Neuronal stem cell (in vitro differentiated cells): ENCODE results near the gene ELMO1.

Experiments
- DNase-seq: peaks from one replicate; pipeline ENCODE4 v3.0.0-alpha.2; 2013; ENCODE audit warnings: low spot score
- H2AFZ ChIP-seq: one replicate; pipeline ENCODE4 v1.6.1; 2013; ENCODE audit warnings: mild to moderate bottlenecking, low read length, inconsistent platforms
- H2AK5ac ChIP-seq: 2 replicates; pipeline ENCODE4 v1.6.1; 2013; ENCODE audit warnings: low read depth, mild to moderate bottlenecking, inconsistent platforms, low read length, moderate library complexity, mixed read lengths
- H2BK120ac ChIP-seq: 2 replicates; pipeline ENCODE4 v1.6.1; 2013; ENCODE audit warnings: low read depth, mild to moderate bottlenecking, inconsistent platforms, low read length, moderate library complexity, mixed read lengths
- H2BK12ac ChIP-seq: one replicate; pipeline ENCODE4 v1.6.1; 2013; ENCODE audit warnings: low read length, inconsistent platforms
- H2BK15ac ChIP-seq: 2 replicates; pipeline ENCODE4 v1.6.1; 2013; ENCODE audit warnings: mild to moderate bottlenecking, low read length, inconsistent platforms, mixed read lengths
- H2BK5ac ChIP-seq: one replicate; pipeline ENCODE4 v1.6.1; 2013; ENCODE audit warnings: inconsistent platforms, mild to moderate bottlenecking, low read length, moderate library complexity
- H3K14ac ChIP-seq: one replicate; pipeline ENCODE4 v1.6.1; 2013; ENCODE audit warnings: low read length, inconsistent platforms
- H3K18ac ChIP-seq: 2 replicates; pipeline ENCODE4 v1.6.1; 2013; ENCODE audit warnings: low read length, inconsistent platforms
- H3K23ac ChIP-seq: 2 replicates; pipeline ENCODE4 v1.6.1; 2013; ENCODE audit warnings: low read depth, mild to moderate bottlenecking, mixed read lengths, low read length, inconsistent platforms; ENCODE audit not compliant: poor library complexity
- H3K27ac ChIP-seq: replicated peaks from 3 replicates; pipeline ENCODE4 v1.5.1; 2013; ENCODE audit warnings: low read length, inconsistent platforms
- H3K27me3 ChIP-seq, 3 experiments: 2 replicates each; pipeline ENCODE4 v1.6.1; 2013; ENCODE audit warnings: low read length in 3 of 3, mild to moderate bottlenecking in 2 of 3, inconsistent platforms in 1 of 3, low read depth in 1 of 3, mixed read lengths in 1 of 3, moderate library complexity in 1 of 3; ENCODE audit not compliant: control insufficient read depth in 3 of 3, insufficient read depth in 3 of 3
- H3K36me3 ChIP-seq, 2 donors: replicated peaks in 1 of 2; 2 replicates each; pipeline ENCODE4 v1.6.1; 2013; ENCODE audit warnings: low read length in 2 of 2; ENCODE audit not compliant: control insufficient read depth in 2 of 2, insufficient read depth in 2 of 2
- H3K4ac ChIP-seq: 2 replicates; pipeline ENCODE4 v1.6.1; 2013; ENCODE audit warnings: inconsistent platforms, mild to moderate bottlenecking, low read length, moderate library complexity
- H3K4me1 ChIP-seq, 2 donors: 1 replicate in 1 of 2; 2 replicates in 1 of 2; pipeline ENCODE4 v1.6.1; 2013; ENCODE audit warnings: low read length in 2 of 2, low read depth in 1 of 2; ENCODE audit not compliant: control insufficient read depth in 2 of 2, insufficient read depth in 1 of 2
- H3K4me2 ChIP-seq: one replicate; pipeline ENCODE4 v1.6.1; 2013; ENCODE audit warnings: mild to moderate bottlenecking, low read length, inconsistent platforms; ENCODE audit not compliant: insufficient read depth, poor library complexity, severe bottlenecking
- H3K4me3 ChIP-seq, 2 donors: 2 replicates each; pipeline ENCODE4 v1.5.1; 2013; ENCODE audit warnings: low read length in 2 of 2, mild to moderate bottlenecking in 2 of 2, inconsistent platforms in 1 of 2, moderate library complexity in 1 of 2
- H3K79me1 ChIP-seq: one replicate; pipeline ENCODE4 v1.6.1; 2013; ENCODE audit warnings: low read depth, mild to moderate bottlenecking, inconsistent platforms, low read length, moderate library complexity
- H3K9ac ChIP-seq: one replicate; pipeline ENCODE4 v1.6.1; 2013; ENCODE audit warnings: mild to moderate bottlenecking, low read depth, low read length, inconsistent platforms; ENCODE audit not compliant: poor library complexity
- H3K9me3 ChIP-seq, 2 donors: replicated peaks in 1 of 2; 2 replicates each; pipeline versions ENCODE3 to v1.6.1; 2013; ENCODE audit warnings: low read length in 2 of 2, mild to moderate bottlenecking in 2 of 2, inconsistent platforms in 1 of 2, low read depth in 1 of 2, mixed read lengths in 1 of 2, moderate library complexity in 1 of 2; ENCODE audit not compliant: control insufficient read depth in 2 of 2, insufficient read depth in 1 of 2
- H4K8ac ChIP-seq: one replicate; pipeline ENCODE4 v1.6.1; 2013; ENCODE audit warnings: low read depth, mild to moderate bottlenecking, inconsistent platforms, low read length, moderate library complexity
- H4K91ac ChIP-seq: one replicate; pipeline ENCODE4 v1.6.1; 2013; ENCODE audit warnings: low read length, low read depth, mild to moderate bottlenecking, inconsistent platforms; ENCODE audit not compliant: poor library complexity
- WGBS, 2 donors: extraction: QIAGEN DNeasy Blood & Tissue Kit; methylation state at CpG; one replicate each; pipeline ENCODE4 v1.1.7; 2013; ENCODE audit warnings: missing lambda C conversion rate in 2 of 2, mixed read lengths in 1 of 2; ENCODE audit not compliant: insufficient read length in 2 of 2, insufficient replicate concordance in 1 of 2; ENCODE audit errors: extremely low coverage in 2 of 2; 5-methylcytosine and 5-hydroxymethylcytosine counted together

ELMO1 gene

DNA sequence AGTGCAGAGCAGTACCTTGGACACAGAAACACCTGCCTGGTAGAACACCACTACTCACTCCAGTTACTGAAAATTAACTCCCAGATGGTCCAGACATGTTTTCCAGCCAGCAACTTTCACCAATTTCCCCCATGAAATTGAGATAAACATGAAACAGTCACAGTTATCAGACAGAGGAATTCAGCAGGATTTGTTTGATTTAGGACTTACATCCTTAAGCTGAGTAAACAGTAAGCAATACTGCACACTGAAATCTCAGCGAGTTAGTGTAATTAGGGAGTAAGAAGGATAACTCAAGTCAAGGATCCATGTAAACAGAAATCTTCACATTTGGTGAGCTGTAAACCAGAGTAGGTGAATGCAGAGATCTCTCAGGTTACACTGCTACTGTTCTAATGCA is 353.5 kb downstream of the ELMO1 start:
- no peak for DNase-seq
- Histone ChIP-seq H3K27me3 (no peaks in the 10 kb centered on the region), H3K4me2 (no peak overlapping the region), H3K79me1 (no peaks in the 10 kb centered on the region), H2AFZ (no peak overlapping the region), H3K18ac (no peak overlapping the region), H2BK15ac (no peak overlapping the region), H3K4me1 (no peaks in the 10 kb centered on the region), H3K4me3 (no peak overlapping the region), H2BK12ac (no peak overlapping the region), H4K8ac (no peak overlapping the region), H2AK5ac (no peak overlapping the region), H3K23ac (no peak overlapping the region), H3K27ac (no peak overlapping the region), H3K9ac (no peak overlapping the region), H4K91ac (no peak overlapping the region), H3K4ac (no peak overlapping the region), H3K9me3 (no peaks in the 10 kb centered on the region), H2BK120ac (no peak overlapping the region), H2BK5ac (no peak overlapping the region), H3K14ac (no peak overlapping the region), H3K36me3 (no peaks in the 10 kb centered on the region)
- no CpG with 5 or more reads among the region's 1 CpG for WGBS, 2 donors

DNA sequence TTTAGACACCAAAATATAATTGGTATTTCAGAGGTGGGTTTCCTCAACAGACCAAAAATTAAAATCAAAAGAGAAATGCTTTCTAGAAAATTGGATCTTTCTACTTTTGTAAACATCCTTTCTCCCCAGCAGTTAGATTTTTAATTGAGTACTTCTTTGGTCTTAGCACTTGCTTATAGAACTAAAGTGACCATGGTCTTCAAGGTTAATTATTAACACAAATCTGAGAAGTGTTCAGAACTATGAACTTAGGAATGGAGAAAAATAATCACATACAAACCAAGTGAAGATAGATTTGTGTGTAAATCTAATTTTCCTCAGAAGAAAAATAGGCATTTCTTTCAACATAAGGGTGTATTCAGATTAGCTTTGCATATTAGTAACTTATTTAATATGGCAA is 355.4 kb downstream of the ELMO1 start:
- H3K9me3 ChIP-seq: no peaks in the 10 kb centered on the region
- DNase-seq: no peak
- no peaks in the 10 kb centered on the region for H3K79me1 ChIP-seq
- H3K14ac ChIP-seq: no peak overlapping the region
- H3K36me3 ChIP-seq: no peaks in the 10 kb centered on the region
- H2BK15ac ChIP-seq: no peak overlapping the region
- no peak overlapping the region for H2AFZ ChIP-seq
- H3K4me3 ChIP-seq: no peak overlapping the region
- H3K9ac ChIP-seq: no peak overlapping the region
- no peak overlapping the region for H2BK12ac ChIP-seq
- H3K27me3 ChIP-seq: no peaks in the 10 kb centered on the region
- H2BK5ac ChIP-seq: no peak overlapping the region
- no peak overlapping the region for H3K27ac ChIP-seq
- H3K18ac ChIP-seq: no peak overlapping the region
- H4K91ac ChIP-seq: no peak overlapping the region
- H2AK5ac ChIP-seq: no peak overlapping the region
- no peak overlapping the region for H3K23ac ChIP-seq
- H3K4me2 ChIP-seq: no peak overlapping the region
- no peak overlapping the region for H2BK120ac ChIP-seq
- H3K4me1 ChIP-seq: no peaks in the 10 kb centered on the region
- no peak overlapping the region for H4K8ac ChIP-seq
- no peak overlapping the region for H3K4ac ChIP-seq

DNA sequence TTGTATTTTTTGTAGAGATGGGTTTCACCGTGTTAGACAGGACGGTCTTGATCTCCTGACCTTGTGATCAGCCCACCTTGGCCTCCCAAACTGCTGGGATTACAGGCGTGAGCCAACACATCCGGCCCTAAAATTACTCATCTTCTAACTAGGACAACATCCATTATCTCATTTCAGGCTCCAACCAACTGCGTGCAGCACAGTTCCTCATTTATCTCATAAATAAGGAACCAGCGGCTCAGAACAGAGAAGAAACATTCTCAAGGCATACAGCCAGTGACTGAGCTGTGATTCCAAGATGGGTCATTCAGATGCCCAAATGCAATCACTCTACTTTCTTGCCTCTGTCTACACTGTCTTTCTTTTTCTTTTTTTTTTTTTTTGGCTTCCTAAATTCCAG is 356.1 kb downstream of the ELMO1 start:
- Histone ChIP-seq H2AFZ (no peak overlapping the region), H3K27me3 (no peaks in the 10 kb centered on the region), H3K27ac (no peak overlapping the region), H3K14ac (no peak overlapping the region), H3K18ac (no peak overlapping the region), H3K4me1 (no peaks in the 10 kb centered on the region), H2BK120ac (no peak overlapping the region), H3K79me1 (no peaks in the 10 kb centered on the region), H2BK5ac (no peak overlapping the region), H3K4ac (no peak overlapping the region), H4K8ac (no peak overlapping the region), H3K23ac (no peak overlapping the region), H2AK5ac (no peak overlapping the region), H3K36me3 (no peaks in the 10 kb centered on the region), H4K91ac (no peak overlapping the region), H2BK15ac (no peak overlapping the region), H3K9ac (no peak overlapping the region), H2BK12ac (no peak overlapping the region), H3K9me3 (no peaks in the 10 kb centered on the region), H3K4me3 (no peak overlapping the region), H3K4me2 (no peak overlapping the region)
- WGBS, 2 donors: no CpG with 5 or more reads among the region's 6 CpGs
- DNase-seq: no peak

DNA sequence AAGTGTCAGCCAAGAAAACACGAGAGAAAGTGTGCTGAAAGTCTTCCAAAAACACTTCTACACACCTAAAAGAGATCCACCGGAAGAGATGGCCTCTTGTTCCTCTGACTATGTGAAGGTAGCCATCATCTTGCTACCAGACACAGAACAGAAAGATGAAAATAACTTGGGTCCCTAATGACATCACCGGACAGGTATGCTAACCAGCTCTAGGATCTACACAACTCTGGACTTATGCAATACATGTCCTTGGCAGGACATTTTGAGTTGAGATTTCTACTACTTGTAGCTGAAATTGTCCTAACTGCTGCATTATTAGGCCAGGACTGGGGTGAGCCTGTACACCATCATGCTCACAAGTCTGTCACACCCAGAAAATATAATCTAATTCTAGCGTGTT is 358.7 kb downstream of the ELMO1 start:
- H2BK120ac ChIP-seq: no peak overlapping the region
- H2BK12ac ChIP-seq: no peak overlapping the region
- no peaks in the 10 kb centered on the region for H3K79me1 ChIP-seq
- no peak for DNase-seq
- H4K91ac ChIP-seq: no peak overlapping the region
- no peak overlapping the region for H2AK5ac ChIP-seq
- H3K14ac ChIP-seq: no peak overlapping the region
- H2BK15ac ChIP-seq: no peak overlapping the region
- H3K36me3 ChIP-seq: no peaks in the 10 kb centered on the region
- H2AFZ ChIP-seq: no peak overlapping the region
- no peak overlapping the region for H3K4ac ChIP-seq
- no peaks in the 10 kb centered on the region for H3K4me1 ChIP-seq
- H3K18ac ChIP-seq: no peak overlapping the region
- H3K27ac ChIP-seq: no peak overlapping the region
- H2BK5ac ChIP-seq: no peak overlapping the region
- no peaks in the 10 kb centered on the region for H3K27me3 ChIP-seq
- no CpG with 5 or more reads among the region's 4 CpGs for WGBS, 2 donors
- no peak overlapping the region for H3K23ac ChIP-seq
- no peak overlapping the region for H3K4me3 ChIP-seq
- H3K9ac ChIP-seq: no peak overlapping the region
- H3K9me3 ChIP-seq: no peaks in the 10 kb centered on the region
- H4K8ac ChIP-seq: no peak overlapping the region
- H3K4me2 ChIP-seq: no peak overlapping the region
